HEK293 (cell line): ENCODE data around the gene CACNG3.

Source experiments
- CTCF ChIA-PET: fragments of 350-600 bp; formaldehyde crosslinking; extraction: SDS; loops from one replicate; lab custom pipeline; 2021; ENCODE audit warnings: antibody characterized with exemption; lab: Yijun Ruan, JAX
- POLR2A ChIA-PET: fragments of 300-600 bp; formaldehyde crosslinking; extraction: SDS; loops from one replicate; lab custom pipeline; 2020; ENCODE audit warnings: antibody characterized with exemption, inconsistent platforms; lab: Yijun Ruan, JAX
- H3K27ac ChIP-seq: fragments of 200-500 bp; sonication (Bioruptor generic); 2 replicates; pipeline ENCODE4 v1.5.1; 2014; ENCODE audit warnings: low read depth, low read length, control low read depth, inconsistent platforms; ENCODE audit errors: extremely low read depth
- H3K36me3 ChIP-seq, 2 experiments: fragments of 200-500 bp in 1 of 2; sonication (Bioruptor generic) in 1 of 2; 1 replicate in 1 of 2; 2 replicates in 1 of 2; pipeline ENCODE4 v1.5.1; 2014 to 2017; ENCODE audit warnings: inconsistent platforms in 2 of 2, low read length in 2 of 2; ENCODE audit not compliant: control insufficient read depth in 2 of 2, insufficient read depth in 1 of 2
- H3K4me1 ChIP-seq: fragments of 200-500 bp; sonication (Bioruptor generic); 2 replicates; pipeline ENCODE4 v1.5.1; 2014; ENCODE audit warnings: mild to moderate bottlenecking, low read length, inconsistent platforms; ENCODE audit not compliant: control insufficient read depth, insufficient read depth
- H3K4me3 ChIP-seq: 2 replicates; pipeline ENCODE4 v1.5.1; 2011; ENCODE audit warnings: low read depth, mild to moderate bottlenecking, control low read depth, low read length, moderate library complexity
- H3K9me3 ChIP-seq: fragments of 200-500 bp; sonication (Bioruptor generic); 2 replicates; pipeline ENCODE4 v1.5.1; 2014; ENCODE audit warnings: low read depth, low read length, inconsistent platforms; ENCODE audit not compliant: control insufficient read depth, insufficient read depth
- GLIS1 ChIP-seq: fragments of 450-650 bp; formaldehyde crosslinking; IDR thresholded peaks from 2 replicates; pipeline ENCODE4 v1.5.1; 2016; ENCODE audit warnings: missing biosample characterization, missing genetic modification characterization
- KLF16 ChIP-seq: fragments of 450-650 bp; formaldehyde crosslinking; IDR thresholded peaks from 2 replicates; pipeline ENCODE4 v1.5.1; 2017; ENCODE audit warnings: missing biosample characterization, missing genetic modification characterization
- MZF1 ChIP-seq: fragments of 450-650 bp; formaldehyde crosslinking; IDR thresholded peaks from 2 replicates; pipeline ENCODE4 v1.5.1; 2017; ENCODE audit warnings: missing biosample characterization, missing genetic modification characterization, borderline replicate concordance
- TCF7L2 ChIP-seq: IDR thresholded peaks from 2 replicates; pipeline ENCODE4 v1.6.1; 2011; ENCODE audit warnings: low read depth, mild to moderate bottlenecking, inconsistent platforms, low read length, moderate library complexity, borderline replicate concordance
- ZBTB17 ChIP-seq: fragments of 450-650 bp; formaldehyde crosslinking; IDR thresholded peaks from 2 replicates; pipeline ENCODE4 v1.5.1; 2016; ENCODE audit warnings: missing biosample characterization, missing genetic modification characterization
- ZBTB49 ChIP-seq: fragments of 450-650 bp; formaldehyde crosslinking; IDR thresholded peaks from 2 replicates; pipeline ENCODE4 v1.5.1; 2016; ENCODE audit warnings: missing biosample characterization, missing genetic modification characterization, low read depth
- ZBTB6 ChIP-seq: fragments of 450-650 bp; formaldehyde crosslinking; IDR thresholded peaks from 2 replicates; pipeline ENCODE4 v1.5.1; 2017; ENCODE audit warnings: missing biosample characterization, missing genetic modification characterization
- ZBTB8A ChIP-seq: fragments of 450-650 bp; formaldehyde crosslinking; IDR thresholded peaks from 2 replicates; pipeline ENCODE4 v1.5.1; 2016; ENCODE audit warnings: missing biosample characterization, missing genetic modification characterization
- ZNF121 ChIP-seq: fragments of 450-650 bp; formaldehyde crosslinking; IDR thresholded peaks from 2 replicates; pipeline ENCODE4 v1.5.1; 2016; ENCODE audit warnings: missing biosample characterization, missing genetic modification characterization
- ZNF133 ChIP-seq: fragments of 450-650 bp; formaldehyde crosslinking; IDR thresholded peaks from 2 replicates; pipeline ENCODE4 v1.5.1; 2016; ENCODE audit warnings: missing biosample characterization, missing genetic modification characterization
- ZNF155 ChIP-seq: fragments of 450-650 bp; formaldehyde crosslinking; IDR thresholded peaks from 2 replicates; pipeline ENCODE4 v1.5.1; 2016; ENCODE audit warnings: missing biosample characterization, missing genetic modification characterization
- ZNF248 ChIP-seq: fragments of 450-650 bp; formaldehyde crosslinking; IDR thresholded peaks from 2 replicates; pipeline ENCODE4 v1.5.1; 2017; ENCODE audit warnings: missing biosample characterization, missing genetic modification characterization
- ZNF354C ChIP-seq: fragments of 450-650 bp; formaldehyde crosslinking; IDR thresholded peaks from 2 replicates; pipeline ENCODE4 v1.5.1; 2016; ENCODE audit warnings: missing biosample characterization, missing genetic modification characterization, low read depth, borderline replicate concordance
- ZNF366 ChIP-seq: fragments of 450-650 bp; formaldehyde crosslinking; conservative IDR thresholded peaks from 2 replicates; pipeline ENCODE4 v1.5.1; 2016; ENCODE audit warnings: missing biosample characterization, missing genetic modification characterization
- ZNF548 ChIP-seq: fragments of 450-650 bp; formaldehyde crosslinking; IDR thresholded peaks from 2 replicates; pipeline ENCODE4 v1.5.1; 2016; ENCODE audit warnings: missing biosample characterization, missing genetic modification characterization
- ZNF629 ChIP-seq: fragments of 450-650 bp; formaldehyde crosslinking; IDR thresholded peaks from 2 replicates; pipeline ENCODE4 v1.5.1; 2017; ENCODE audit warnings: missing biosample characterization, missing genetic modification characterization
- ZNF654 ChIP-seq: fragments of 450-650 bp; formaldehyde crosslinking; IDR thresholded peaks from 2 replicates; pipeline ENCODE4 v1.5.1; 2016; ENCODE audit warnings: low read depth, missing biosample characterization, missing genetic modification characterization
- ZNF664 ChIP-seq: fragments of 450-650 bp; formaldehyde crosslinking; IDR thresholded peaks from 2 replicates; pipeline ENCODE4 v1.5.1; 2016; ENCODE audit warnings: missing biosample characterization, missing genetic modification characterization
- ZNF704 ChIP-seq: fragments of 450-650 bp; formaldehyde crosslinking; IDR thresholded peaks from 2 replicates; pipeline ENCODE4 v1.5.1; 2016; ENCODE audit warnings: missing biosample characterization, missing genetic modification characterization
- ZNF791 ChIP-seq: fragments of 450-650 bp; formaldehyde crosslinking; IDR thresholded peaks from 2 replicates; pipeline ENCODE4 v1.5.1; 2016; ENCODE audit warnings: missing biosample characterization, missing genetic modification characterization
- ZSCAN5A ChIP-seq: fragments of 450-650 bp; formaldehyde crosslinking; IDR thresholded peaks from 2 replicates; pipeline ENCODE4 v1.5.1; 2016; ENCODE audit warnings: missing biosample characterization, missing genetic modification characterization
- TF ChIP-seq, protein P1 (sequence below): fragments of 450-650 bp; formaldehyde crosslinking; IDR thresholded peaks from 2 replicates; pipeline ENCODE4 v1.5.1; 2016; ENCODE audit warnings: missing biosample characterization, missing genetic modification characterization
- TF ChIP-seq, protein P2 (sequence below): fragments of 450-650 bp; IDR thresholded peaks from 2 replicates; pipeline ENCODE4 v1.5.1; 2018; ENCODE audit warnings: missing biosample characterization, missing genetic modification characterization
- TF ChIP-seq, protein P3 (sequence below): fragments of 450-650 bp; formaldehyde crosslinking; IDR thresholded peaks from 2 replicates; pipeline ENCODE4 v1.5.1; 2016; ENCODE audit warnings: missing biosample characterization, missing genetic modification characterization, borderline replicate concordance

Gene CACNG3

GRCh38 chr16:24218299-24218698, 37.8 kb upstream of the CACNG3 start (continued):
- TF ChIP-seq, protein P1, sequence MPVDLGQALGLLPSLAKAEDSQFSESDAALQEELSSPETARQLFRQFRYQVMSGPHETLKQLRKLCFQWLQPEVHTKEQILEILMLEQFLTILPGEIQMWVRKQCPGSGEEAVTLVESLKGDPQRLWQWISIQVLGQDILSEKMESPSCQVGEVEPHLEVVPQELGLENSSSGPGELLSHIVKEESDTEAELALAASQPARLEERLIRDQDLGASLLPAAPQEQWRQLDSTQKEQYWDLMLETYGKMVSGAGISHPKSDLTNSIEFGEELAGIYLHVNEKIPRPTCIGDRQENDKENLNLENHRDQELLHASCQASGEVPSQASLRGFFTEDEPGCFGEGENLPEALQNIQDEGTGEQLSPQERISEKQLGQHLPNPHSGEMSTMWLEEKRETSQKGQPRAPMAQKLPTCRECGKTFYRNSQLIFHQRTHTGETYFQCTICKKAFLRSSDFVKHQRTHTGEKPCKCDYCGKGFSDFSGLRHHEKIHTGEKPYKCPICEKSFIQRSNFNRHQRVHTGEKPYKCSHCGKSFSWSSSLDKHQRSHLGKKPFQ (tag by site-specific recombination), result no peak
- TF ChIP-seq ZNF121 (tag by site-specific recombination) (no peak), ZNF704 (tag by site-specific recombination) (no peak), ZBTB49 (tag by site-specific recombination) (no peak)

DNA sequence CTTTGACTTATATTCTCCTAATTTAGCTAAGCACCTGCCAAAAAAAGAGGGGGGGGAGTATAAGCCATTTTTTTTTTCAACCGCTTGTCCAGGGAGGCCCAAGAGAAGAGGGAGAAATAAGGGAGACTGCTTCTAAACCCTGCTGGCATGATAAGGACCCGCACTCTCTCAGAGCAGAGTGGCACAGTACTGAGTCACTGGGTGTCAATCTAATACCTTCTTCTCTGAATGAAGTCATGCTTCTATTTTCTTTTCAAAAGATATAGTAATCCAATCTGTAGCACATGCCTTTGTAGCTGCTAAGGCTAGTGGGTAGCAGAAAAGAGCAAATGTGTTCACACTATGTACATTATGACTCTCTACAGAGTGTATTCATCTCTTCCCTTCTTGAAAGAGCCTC, 34.9 kb upstream of the CACNG3 start:
- Histone ChIP-seq H3K27ac (no peak overlapping the region), H3K4me3 (no peak overlapping the region), H3K4me1 (no peaks in the 10 kb centered on the region), H3K9me3 (no peaks in the 10 kb centered on the region), H3K36me3 (no peaks in the 10 kb centered on the region)
- ChIA-PET POLR2A (no interaction called here), CTCF (interaction anchor here (0.6 to 1.5 kb wide), 2 partner anchors 151 to 175 kb away, joined by 4 to 5 read pairs; no protein-coding TSS in a partner anchor)
- TF ChIP-seq ZBTB8A (tag by site-specific recombination), result no peak
- TF ChIP-seq ZNF133 (tag by site-specific recombination), result no peak
- TF ChIP-seq, protein P2, sequence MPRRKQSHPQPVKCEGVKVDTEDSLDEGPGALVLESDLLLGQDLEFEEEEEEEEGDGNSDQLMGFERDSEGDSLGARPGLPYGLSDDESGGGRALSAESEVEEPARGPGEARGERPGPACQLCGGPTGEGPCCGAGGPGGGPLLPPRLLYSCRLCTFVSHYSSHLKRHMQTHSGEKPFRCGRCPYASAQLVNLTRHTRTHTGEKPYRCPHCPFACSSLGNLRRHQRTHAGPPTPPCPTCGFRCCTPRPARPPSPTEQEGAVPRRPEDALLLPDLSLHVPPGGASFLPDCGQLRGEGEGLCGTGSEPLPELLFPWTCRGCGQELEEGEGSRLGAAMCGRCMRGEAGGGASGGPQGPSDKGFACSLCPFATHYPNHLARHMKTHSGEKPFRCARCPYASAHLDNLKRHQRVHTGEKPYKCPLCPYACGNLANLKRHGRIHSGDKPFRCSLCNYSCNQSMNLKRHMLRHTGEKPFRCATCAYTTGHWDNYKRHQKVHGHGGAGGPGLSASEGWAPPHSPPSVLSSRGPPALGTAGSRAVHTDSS (tag by site-specific recombination), result no peak
- TF ChIP-seq ZNF354C, result no peak
- TF ChIP-seq GLIS1, result no peak
- no peak for TF ChIP-seq ZBTB17 (tag by site-specific recombination)
- no peak for TF ChIP-seq ZNF629 (tag by site-specific recombination)
- TF ChIP-seq MZF1 (tag by site-specific recombination), result no peak
- no peak for TF ChIP-seq ZNF548 (tag by site-specific recombination)
- no peak for TF ChIP-seq ZBTB6 (tag by site-specific recombination)
- TF ChIP-seq ZNF248, result no peak
- TF ChIP-seq ZSCAN5A, result no peak
- no peak for TF ChIP-seq ZNF664
- TF ChIP-seq KLF16 (tag by site-specific recombination), result no peak
- TF ChIP-seq ZNF155, result no peak
- TF ChIP-seq, protein P3, sequence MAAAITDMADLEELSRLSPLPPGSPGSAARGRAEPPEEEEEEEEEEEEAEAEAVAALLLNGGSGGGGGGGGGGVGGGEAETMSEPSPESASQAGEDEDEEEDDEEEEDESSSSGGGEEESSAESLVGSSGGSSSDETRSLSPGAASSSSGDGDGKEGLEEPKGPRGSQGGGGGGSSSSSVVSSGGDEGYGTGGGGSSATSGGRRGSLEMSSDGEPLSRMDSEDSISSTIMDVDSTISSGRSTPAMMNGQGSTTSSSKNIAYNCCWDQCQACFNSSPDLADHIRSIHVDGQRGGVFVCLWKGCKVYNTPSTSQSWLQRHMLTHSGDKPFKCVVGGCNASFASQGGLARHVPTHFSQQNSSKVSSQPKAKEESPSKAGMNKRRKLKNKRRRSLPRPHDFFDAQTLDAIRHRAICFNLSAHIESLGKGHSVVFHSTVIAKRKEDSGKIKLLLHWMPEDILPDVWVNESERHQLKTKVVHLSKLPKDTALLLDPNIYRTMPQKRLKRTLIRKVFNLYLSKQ (tag by site-specific recombination), result no peak
- TF ChIP-seq ZNF366, result no peak
- TF ChIP-seq ZNF791 (tag by site-specific recombination), result no peak
- TF ChIP-seq ZNF654 (tag by site-specific recombination), result no peak
- no peak for TF ChIP-seq TCF7L2
- TF ChIP-seq, all 188 proteins: peak for 0
